IPS DF 4.7 (cell line): ENCODE data around the gene TAS2R39.
"Not testable (repeated sequence)": the region's sequence is repeated elsewhere in the genome, so short reads cannot be mapped to it uniquely, and the experiment has no call there.

Experiments
- DNase-seq: peaks from one replicate; pipeline ENCODE4 v3.0.0-alpha.2; 2013; ENCODE audit warnings: low spot score; ENCODE audit errors: extremely low read depth

Gene TAS2R39

GRCh38 chr7:143183024-143183423 is at the start of gene TAS2R39:
TAS2R39 (plus strand) TSS chr7:143183419; CDS start chr7:143183419, 0 bp downstream.
- no peak for DNase-seq

DNA sequence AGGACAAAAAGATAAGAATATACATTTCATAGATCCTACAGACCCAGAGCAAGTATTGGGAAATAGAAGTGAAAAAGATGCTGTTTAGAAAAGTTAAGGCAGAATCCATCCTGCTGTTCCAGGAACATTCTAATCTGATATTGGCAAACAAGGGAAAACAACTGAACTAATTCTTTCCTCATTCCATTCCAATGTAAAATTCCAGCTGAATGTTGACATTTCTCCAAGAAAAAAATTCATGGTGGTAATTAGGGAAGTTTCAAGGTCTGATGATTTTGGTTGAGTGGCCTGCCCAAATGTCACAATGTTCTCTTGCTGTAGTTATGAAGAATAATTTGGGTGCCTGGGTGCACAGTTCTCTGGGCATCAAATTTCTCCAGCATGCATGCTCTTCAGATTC is 36.1 kb upstream of the TAS2R39 start:
- no peak for DNase-seq

DNA sequence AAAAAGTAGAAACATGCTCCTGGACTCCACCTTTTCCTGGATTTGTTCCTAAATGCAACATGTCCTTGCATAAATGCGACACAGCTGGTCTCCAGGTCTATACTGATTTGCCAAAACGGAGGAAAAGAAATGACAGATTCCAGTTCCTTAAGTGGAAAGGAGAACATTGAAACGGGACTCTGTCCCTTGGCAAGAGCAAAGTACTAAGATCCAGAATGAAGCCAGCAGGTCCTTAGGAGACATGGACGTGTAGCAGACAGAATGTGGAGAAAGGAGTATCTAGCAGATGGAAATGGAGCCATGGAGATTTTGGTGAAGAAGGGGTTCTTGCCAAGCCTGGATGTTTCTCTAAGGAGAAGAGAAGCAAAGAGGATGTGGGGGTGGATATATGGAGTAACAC is 35.2 kb upstream of the TAS2R39 start:
- DNase-seq = no peak

DNA sequence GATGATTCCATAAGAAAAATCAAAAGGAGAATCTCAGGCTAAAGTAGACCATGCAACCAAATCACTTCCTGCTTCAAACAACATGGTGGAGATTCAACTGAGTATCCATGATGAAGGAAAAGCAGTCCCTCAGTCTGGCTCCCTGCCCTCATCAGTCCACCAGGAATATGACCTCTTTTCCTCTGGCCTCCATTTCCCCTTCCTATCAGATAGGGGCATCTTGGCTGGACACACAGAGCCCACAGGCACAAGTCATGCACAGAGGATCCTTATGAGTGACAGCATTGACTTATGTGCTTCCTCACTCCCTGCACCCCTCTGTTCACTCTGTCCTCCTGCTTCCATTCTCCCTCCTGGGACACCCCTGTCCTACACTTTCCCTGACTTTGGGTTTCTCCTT is 34.6 kb upstream of the TAS2R39 start:
- DNase-seq = no peak

DNA sequence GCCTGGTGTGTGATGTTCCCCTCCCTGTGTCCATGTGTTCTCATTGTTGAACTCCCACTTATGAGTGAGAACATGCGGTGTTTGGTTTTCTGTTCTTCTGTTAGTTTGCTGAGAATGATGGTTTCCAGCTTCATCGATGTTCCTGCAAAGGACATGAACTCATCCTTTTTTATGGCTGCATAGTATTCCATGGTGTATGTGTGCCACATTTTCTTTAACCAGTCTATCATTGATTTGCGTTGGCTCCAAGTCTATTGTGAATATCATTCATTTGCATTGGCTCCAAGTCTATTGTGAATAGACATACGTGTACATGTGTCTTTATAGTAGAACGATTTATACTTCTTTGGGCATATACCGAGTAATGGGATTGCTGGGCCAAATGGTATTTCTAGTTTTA is 32.5 kb upstream of the TAS2R39 start:
- not testable (repeated sequence) for DNase-seq

DNA sequence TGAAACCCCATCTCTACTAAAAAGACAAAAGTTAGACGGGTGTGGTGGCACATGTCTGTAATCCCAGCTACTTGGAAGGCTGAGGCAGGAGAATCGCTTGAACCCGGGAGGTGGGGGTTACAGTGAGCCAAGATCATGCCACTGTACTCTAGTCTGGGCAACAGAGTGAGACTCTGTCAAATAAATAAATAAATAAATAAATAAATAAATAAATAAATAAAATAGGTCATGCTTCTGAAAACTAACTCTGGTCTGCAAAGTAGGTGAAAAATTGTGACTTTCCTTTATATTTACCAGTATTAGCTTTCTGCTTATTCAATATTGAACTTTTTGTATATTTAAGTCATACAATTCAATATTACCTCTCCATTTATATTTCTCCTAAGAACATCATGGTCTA is 24.6 kb upstream of the TAS2R39 start:
- DNase-seq = not testable (repeated sequence)

DNA sequence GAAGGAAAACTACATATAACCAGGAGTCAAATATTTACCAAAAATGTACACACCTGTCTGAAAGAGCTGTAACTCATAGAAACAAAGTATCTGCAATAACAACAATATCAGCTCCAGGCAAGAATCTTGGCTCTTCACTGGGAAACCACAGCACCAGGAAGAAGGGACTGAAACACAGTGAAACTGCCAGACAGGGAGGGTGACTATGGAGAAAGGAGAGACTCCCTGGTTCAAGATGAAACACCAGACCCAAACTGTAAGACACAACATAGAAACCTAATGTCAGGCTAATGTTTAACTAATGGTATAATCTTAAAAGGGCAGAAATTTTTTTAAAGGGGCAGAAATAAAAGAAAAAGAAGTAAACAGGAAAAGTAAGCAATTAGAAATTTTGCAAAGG is 11.5 kb upstream of the TAS2R39 start:
- DNase-seq = no peak

GRCh38 chr7:143172354-143172753 is 10.9 kb upstream of the TAS2R39 start:
- DNase-seq = no peak

DNA sequence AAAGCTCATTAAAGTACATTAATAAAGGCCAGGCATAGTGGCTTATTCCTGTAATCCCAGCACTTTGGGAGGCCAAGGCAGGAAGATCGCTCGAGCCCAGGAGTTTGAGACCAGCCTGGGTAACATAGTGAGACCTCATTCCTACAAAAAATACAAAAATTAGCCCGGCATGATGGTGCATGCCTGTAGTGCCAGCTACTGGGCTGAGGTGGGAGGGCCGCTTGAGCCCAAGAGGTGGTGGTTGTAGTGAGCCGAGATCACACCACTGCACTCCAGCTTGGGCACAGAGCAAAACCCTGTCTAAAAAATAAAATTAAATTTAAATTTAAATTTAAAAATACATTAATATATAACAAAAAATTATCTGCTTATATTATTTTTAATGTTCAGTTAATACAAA is 7.1 kb upstream of the TAS2R39 start:
- no peak for DNase-seq

DNA sequence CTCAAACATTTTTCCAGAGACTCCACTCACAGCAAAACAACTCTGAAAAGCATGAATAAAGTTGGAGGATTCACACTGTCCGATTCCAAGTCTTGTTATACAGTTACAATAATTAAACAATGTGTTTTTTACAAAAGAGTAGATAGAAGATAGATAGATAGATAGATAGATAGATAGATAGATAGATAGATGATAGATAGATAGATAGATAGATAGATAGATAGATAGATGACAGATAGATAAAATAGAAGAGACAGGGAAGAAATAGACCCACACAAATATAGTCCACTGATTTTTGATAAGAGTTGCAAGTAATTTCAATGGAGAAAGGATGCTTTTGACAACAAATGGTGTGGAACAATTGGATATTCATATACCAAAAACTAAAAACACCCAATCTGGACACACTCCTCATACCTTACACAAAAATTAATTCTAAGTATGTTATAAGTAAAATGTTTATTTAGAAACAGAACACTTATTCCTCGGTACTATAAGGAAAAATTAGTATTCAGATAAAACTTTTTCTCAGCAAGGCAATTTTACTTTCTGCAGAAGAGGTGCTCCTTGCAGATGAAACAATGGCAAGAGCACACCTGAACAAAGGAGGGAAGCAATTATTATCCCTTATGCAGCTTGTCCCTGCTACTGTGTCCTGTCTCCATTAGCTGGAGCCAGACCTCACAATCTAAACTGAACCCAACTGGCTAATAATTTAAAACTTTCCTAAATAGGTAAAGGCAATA is 5.7 kb upstream of the TAS2R39 start:
- DNase-seq = no peak

DNA sequence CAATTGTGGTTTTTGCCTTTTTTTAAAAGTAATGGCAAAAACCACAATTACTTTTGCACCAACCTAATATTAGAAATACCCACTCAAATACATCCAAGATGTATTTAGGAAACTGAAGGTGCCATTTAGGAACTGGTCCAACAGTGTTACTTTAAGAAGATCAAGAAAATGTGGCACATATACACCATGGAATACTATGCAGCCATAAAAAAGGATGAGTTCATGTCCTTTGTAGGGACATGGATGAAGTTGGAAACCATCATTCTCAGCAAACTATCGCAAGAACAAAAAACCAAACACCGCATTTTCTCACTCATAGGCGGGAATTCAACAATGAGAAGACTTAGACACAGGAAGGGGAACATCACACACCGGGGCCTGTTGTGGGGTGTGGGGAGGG is 2.4 kb upstream of the TAS2R39 start:
- not testable (repeated sequence) for DNase-seq

DNA sequence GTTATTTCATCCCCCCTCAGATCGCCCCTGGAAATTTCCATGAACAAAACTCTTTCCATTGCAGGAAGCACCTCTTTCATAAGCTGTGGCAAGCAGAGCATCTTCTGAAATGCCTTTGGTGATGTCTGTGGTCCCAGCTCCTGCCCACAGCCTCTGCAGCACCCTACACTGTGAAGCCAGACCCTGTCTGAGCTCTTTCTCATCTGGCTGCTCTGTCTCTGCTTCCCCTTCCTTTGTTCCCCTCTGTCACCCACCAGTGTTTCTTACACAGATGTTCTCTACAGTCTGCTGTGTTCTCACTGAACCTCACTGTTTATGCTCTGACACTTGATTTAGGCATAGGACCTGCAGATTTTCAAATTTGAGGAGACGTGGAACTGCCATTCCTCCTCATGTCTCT is 1.9 kb upstream of the TAS2R39 start:
- DNase-seq = no peak

DNA sequence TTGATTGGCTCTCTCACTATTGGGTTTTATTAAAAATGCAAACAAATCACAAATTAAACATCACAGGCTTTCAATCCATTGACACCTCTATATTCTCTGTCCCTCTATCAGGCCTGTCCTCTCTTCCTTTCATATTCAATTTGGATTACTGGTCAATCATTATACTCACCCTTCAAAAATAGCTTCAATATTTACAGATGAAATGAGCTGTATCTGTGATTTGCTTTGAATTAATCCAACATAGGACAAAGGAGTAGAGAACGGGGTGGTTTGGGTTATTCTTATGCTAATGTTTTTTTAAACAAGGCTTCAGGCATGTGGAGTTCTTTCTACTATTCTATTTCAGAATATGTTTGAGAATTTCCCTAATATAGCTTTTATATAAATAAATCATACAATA is 2.3 kb downstream of the TAS2R39 start:
- DNase-seq = no peak

- DNase-seq = no peak
These were observed 5.8 kb downstream of the TAS2R39 start for GRCh38 chr7:143188994-143189393.

DNA sequence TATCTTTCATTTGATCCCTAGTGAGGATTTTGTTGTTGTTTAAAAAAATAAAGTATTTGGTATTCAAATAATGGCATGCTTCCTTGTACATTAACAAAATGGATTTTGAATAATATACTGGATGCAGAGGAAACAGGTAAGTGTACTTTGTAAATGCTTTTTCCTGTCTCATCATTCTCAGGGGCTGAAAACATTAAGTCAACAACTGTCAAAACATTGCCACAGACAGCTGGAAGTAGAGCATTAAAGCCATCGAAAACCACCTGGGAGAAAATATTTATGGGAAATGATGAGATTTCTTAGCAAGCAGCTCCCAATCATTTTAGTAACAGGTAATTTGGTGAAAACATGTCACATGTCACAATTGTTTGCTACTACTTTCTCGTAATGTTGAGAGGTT is 10.7 kb downstream of the TAS2R39 start:
- no peak for DNase-seq

- DNase-seq = no peak
These were observed 15.8 kb downstream of the TAS2R39 start for GRCh38 chr7:143199040-143199439.

DNA sequence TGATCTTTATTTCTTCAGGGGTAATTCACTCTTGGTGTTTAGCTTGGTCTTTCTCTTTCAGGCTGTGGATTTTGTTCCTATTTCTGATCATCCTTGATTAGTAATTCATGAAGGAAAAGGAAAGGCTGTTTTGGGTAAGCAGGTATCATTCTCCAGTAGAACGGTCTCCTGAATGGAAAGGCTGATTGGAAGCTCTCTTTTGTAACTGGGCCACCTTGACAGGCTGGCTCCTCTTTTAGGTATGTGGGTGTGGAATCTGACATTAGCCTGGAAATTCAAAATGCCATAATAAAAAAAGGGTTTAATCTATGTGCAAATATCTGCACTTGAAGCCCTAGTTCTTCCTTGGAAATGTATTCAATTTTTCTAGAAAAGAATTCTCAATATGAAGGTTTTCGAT is 18.9 kb downstream of the TAS2R39 start:
- no peak for DNase-seq

DNA sequence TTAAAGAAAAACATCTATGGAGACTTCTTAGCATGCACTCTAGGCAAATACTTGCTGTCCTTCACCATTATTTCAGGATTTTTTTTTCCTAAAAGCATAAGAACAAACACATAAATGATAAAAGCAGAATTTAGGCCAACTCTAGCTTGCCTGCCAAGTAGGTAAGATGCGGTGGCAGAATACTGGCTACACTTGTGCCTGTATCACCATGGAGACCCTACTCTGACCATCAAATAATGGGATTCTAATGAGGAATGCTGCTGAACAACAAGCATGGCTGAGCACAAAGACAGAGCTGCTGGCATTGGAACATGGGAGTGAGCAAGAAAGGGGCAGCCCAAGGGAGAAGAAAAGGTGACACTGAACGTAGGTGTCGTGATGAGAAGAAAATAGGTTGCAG is 20.2 kb downstream of the TAS2R39 start:
- no peak for DNase-seq

- no peak for DNase-seq
These were observed 22.5 kb downstream of the TAS2R39 start for GRCh38 chr7:143205560-143206293.

- DNase-seq = no peak
These were observed 27.3 kb downstream of the TAS2R39 start for GRCh38 chr7:143210541-143210940.

DNA sequence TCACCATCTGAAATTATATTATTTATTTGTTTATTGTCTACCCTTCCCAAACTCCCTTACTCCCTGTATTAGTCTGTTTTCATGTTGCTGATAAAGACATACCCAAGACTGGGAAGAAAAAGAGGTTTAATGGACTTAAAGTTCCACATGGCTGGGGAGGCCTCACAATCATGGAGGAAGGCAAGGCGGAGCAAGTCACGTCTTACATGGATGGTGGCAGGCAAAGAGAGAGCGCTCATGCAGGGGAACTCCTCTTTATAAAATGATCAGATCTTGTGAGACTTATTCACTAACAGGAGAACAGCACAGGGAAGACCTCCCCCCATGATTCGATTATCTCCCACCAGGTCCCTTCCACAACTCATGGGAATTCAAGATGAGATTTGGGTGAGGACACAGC is 30.3 kb downstream of the TAS2R39 start:
- not testable (repeated sequence) for DNase-seq

- DNase-seq = peak; percentile 68
These were observed 31.8 kb downstream of the TAS2R39 start for GRCh38 chr7:143214789-143215679.
